ENCODE measurements around the gene KRTAP10-4.

KRTAP10-4 gene

GRCh38 chr21:44593598-44594405 is 20.3 kb downstream of the KRTAP10-4 start:
- TF ChIP-seq CTCF (IDR thresholded peaks at IDR 0.05), result no peak

- no peak for TF ChIP-seq CTCF (IDR thresholded peaks at IDR 0.05)
Measured at GRCh38 chr21:44594406-44594916, 20.9 kb downstream of the KRTAP10-4 start.

- TF ChIP-seq CTCF (IDR thresholded peaks at IDR 0.05), result no peak
Measured at GRCh38 chr21:44595524-44595923, 22.0 kb downstream of the KRTAP10-4 start.

- no peak for TF ChIP-seq CTCF (IDR thresholded peaks at IDR 0.05)
Measured at GRCh38 chr21:44596068-44596725, 22.7 kb downstream of the KRTAP10-4 start.

GRCh38 chr21:44598061-44598460 is 24.5 kb downstream of the KRTAP10-4 start:
- no peak for TF ChIP-seq CTCF (IDR thresholded peaks at IDR 0.05)

- no peak for TF ChIP-seq CTCF (IDR thresholded peaks at IDR 0.05)
Measured at GRCh38 chr21:44599264-44600029, 25.9 kb downstream of the KRTAP10-4 start.

Data from LNCAP (cell line).